OCI-LY1 (cell line): ENCODE data around the gene UPF2.

Experiments
- H2AFZ ChIP-seq: fragments of 200-600 bp; sonication (generic), shearing (Covaris generic); 2 replicates; pipeline ENCODE4 v1.6.0; 2014; ENCODE audit warnings: antibody characterized with exemption, mild to moderate bottlenecking, low read length
- H3F3A ChIP-seq: fragments of 200-600 bp; sonication (generic), shearing (Covaris generic); 2 replicates; pipeline ENCODE4 v1.6.0; 2014; ENCODE audit warnings: mild to moderate bottlenecking, antibody characterized with exemption, low read length, moderate library complexity; ENCODE audit not compliant: insufficient read depth
- H3K27ac ChIP-seq: fragments of 200-600 bp; sonication (generic); 2 replicates; pipeline ENCODE4 v1.5.1; 2014; ENCODE audit warnings: low read length, mixed run types, mild to moderate bottlenecking, low read depth; ENCODE audit not compliant: poor library complexity, severe bottlenecking
- H3K27me3 ChIP-seq: fragments of 200-600 bp; sonication (generic); 2 replicates; pipeline ENCODE4 v1.6.0; 2014; ENCODE audit warnings: antibody characterized with exemption, mild to moderate bottlenecking, low read length, moderate library complexity; ENCODE audit not compliant: insufficient read depth
- H3K36me3 ChIP-seq: fragments of 200-600 bp; sonication (generic); 2 replicates; pipeline ENCODE4 v1.6.1; 2014; ENCODE audit warnings: mild to moderate bottlenecking, antibody characterized with exemption, low read length, moderate library complexity, mixed read lengths; ENCODE audit not compliant: insufficient read depth
- H3K4me1 ChIP-seq: fragments of 200-600 bp; sonication (generic); 2 replicates; pipeline ENCODE4 v1.5.1; 2014; ENCODE audit warnings: mild to moderate bottlenecking, low read length, moderate library complexity; ENCODE audit not compliant: insufficient read depth, severe bottlenecking
- H3K4me2 ChIP-seq: fragments of 200-600 bp; sonication (generic), shearing (Covaris generic); 2 replicates; pipeline ENCODE4 v1.6.1; 2014; ENCODE audit warnings: low read length
- H3K4me3 ChIP-seq: fragments of 200-600 bp; sonication (generic); 2 replicates; pipeline ENCODE4 v1.5.1; 2014; ENCODE audit warnings: low read length, low read depth, mild to moderate bottlenecking, mixed read lengths; ENCODE audit not compliant: poor library complexity, severe bottlenecking
- H3K79me2 ChIP-seq: fragments of 200-600 bp; shearing (Covaris generic); 2 replicates; pipeline ENCODE4 v1.6.1; 2016; ENCODE audit warnings: mixed run types, low read length, mixed read lengths; ENCODE audit not compliant: insufficient read depth
- H3K9ac ChIP-seq: fragments of 200-600 bp; sonication (generic), shearing (Covaris generic); 2 replicates; pipeline ENCODE4 v1.6.1; 2014; ENCODE audit warnings: mild to moderate bottlenecking, low read length, mixed read lengths
- H3K9me2 ChIP-seq: fragments of 200-600 bp; sonication (generic), shearing (Covaris generic); 2 replicates; pipeline ENCODE4 v1.6.1; 2014; ENCODE audit warnings: low read depth, mild to moderate bottlenecking, low read length, mixed read lengths
- H3K9me3 ChIP-seq: fragments of 200-600 bp; shearing (Covaris generic); 2 replicates; pipeline ENCODE4 v1.6.1; 2014; ENCODE audit warnings: low read length, mixed read lengths
- H4K20me1 ChIP-seq: fragments of 200-600 bp; sonication (generic), shearing (Covaris generic); 2 replicates; pipeline ENCODE4 v1.6.0; 2016; ENCODE audit warnings: mild to moderate bottlenecking, low read length; ENCODE audit not compliant: insufficient read depth
- CTCF ChIP-seq: fragments of 200-600 bp; sonication (generic), shearing (Covaris generic); IDR thresholded peaks from 2 replicates; pipeline ENCODE4 v1.5.1; 2017; ENCODE audit warnings: mild to moderate bottlenecking, antibody characterized with exemption, low read length, moderate library complexity, mixed read lengths

Gene UPF2

GRCh38 chr10:11870461-11870780 is 172.2 kb downstream of the UPF2 start:
- Histone ChIP-seq H3K9me2 (no peaks in the 10 kb centered on the region), H3K79me2 (no peaks in the 10 kb centered on the region), H3K9me3 (no peaks in the 10 kb centered on the region), H3F3A (no peaks in the 10 kb centered on the region), H3K4me1 (no peaks in the 10 kb centered on the region), H3K36me3 (no peaks in the 10 kb centered on the region), H4K20me1 (no peaks in the 10 kb centered on the region), H3K9ac (no peak overlapping the region), H3K4me3 (no peak overlapping the region), H3K27ac (no peak overlapping the region), H3K4me2 (no peak overlapping the region), H3K27me3 (no peaks in the 10 kb centered on the region), H2AFZ (no peak overlapping the region)
- TF ChIP-seq CTCF = no peak
